H1 (cell line): Measurements from ENCODE around the gene CPLX1.
"Not testable (repeated sequence)": the region's sequence is repeated elsewhere in the genome, so short reads cannot be mapped to it uniquely, and the experiment has no call there.

Source experiments
- EZH2 ChIP-seq: fragments of 200-600 bp; sonication (generic); IDR thresholded peaks from 2 replicates; pipeline ENCODE4 v1.7.1; 2012; ENCODE audit warnings: low read depth, mild to moderate bottlenecking, moderate library complexity, low read length, inconsistent platforms; ENCODE audit not compliant: severe bottlenecking
- JUN ChIP-seq: IDR thresholded peaks from 2 replicates; pipeline ENCODE4 v1.6.1; 2011; ENCODE audit warnings: low read depth, mild to moderate bottlenecking, improper control_type of control experiment, low read length
- POLR2A ChIP-seq, 2 experiments: IDR thresholded peaks; 1 replicate in 1 of 2; 2 replicates in 1 of 2; pipeline ENCODE4 v1.6.1; 2011; ENCODE audit warnings: low read depth in 2 of 2, low read length in 2 of 2, mild to moderate bottlenecking in 2 of 2; ENCODE audit errors: control extremely low read depth in 1 of 2
- POLR2AphosphoS5 ChIP-seq: IDR thresholded peaks from 2 replicates; pipeline ENCODE4 v1.6.1; 2011; ENCODE audit warnings: low read depth, low read length
- RAD21 ChIP-seq, 2 experiments: IDR thresholded peaks in 1 of 2; conservative IDR thresholded peaks in 1 of 2; 2 replicates each; pipeline ENCODE4 v1.6.1; 2011; ENCODE audit warnings: low read depth in 2 of 2, low read length in 2 of 2, improper control_type of control experiment in 1 of 2, inconsistent platforms in 1 of 2, mild to moderate bottlenecking in 1 of 2, moderate library complexity in 1 of 2
- RXRA ChIP-seq: IDR thresholded peaks from 2 replicates; pipeline ENCODE4 v1.6.1; 2011; ENCODE audit warnings: low read depth, mild to moderate bottlenecking, low read length, moderate library complexity; ENCODE audit not compliant: insufficient read depth
- TAF1 ChIP-seq: IDR thresholded peaks from 2 replicates; pipeline ENCODE4 v1.6.1; 2011; ENCODE audit warnings: mild to moderate bottlenecking, low read depth, low read length
- TF ChIP-seq, protein P1 (sequence below), 3 experiments: IDR thresholded peaks; 1 replicate in 2 of 3; 2 replicates in 1 of 3; pipeline versions ENCODE4 v1.5.1 to v1.6.1; 2011; ENCODE audit warnings: low read length in 3 of 3, mild to moderate bottlenecking in 3 of 3, inconsistent platforms in 2 of 3, low read depth in 1 of 3, moderate library complexity in 1 of 3; ENCODE audit not compliant: insufficient read depth in 1 of 3; ENCODE audit errors: control extremely low read depth in 1 of 3
- TF ChIP-seq, protein P2 (sequence below): IDR thresholded peaks from 2 replicates; pipeline ENCODE4 v1.6.1; 2011; ENCODE audit warnings: low read length, improper control_type of control experiment

DNA sequence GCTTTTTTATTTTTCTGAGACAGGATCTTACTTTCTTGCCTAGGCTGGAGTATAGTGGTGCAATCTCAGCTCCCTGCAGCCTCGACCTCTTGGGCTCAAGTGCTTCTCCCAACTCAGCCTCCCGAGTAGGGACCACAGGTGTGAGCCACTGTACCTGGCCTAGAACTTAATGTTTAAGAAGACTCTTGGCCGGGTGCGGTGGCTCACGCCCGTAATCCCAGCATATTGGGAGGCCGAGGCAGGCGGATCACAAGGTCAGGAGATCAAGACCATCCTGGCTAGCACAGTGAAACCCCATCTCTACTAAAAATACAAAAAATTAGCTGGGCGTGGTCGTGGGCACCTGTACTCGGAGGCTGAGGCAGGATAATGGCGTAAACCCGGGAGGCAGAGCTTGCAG, 72.7 kb downstream of the CPLX1 start:
- TF ChIP-seq, protein P1, sequence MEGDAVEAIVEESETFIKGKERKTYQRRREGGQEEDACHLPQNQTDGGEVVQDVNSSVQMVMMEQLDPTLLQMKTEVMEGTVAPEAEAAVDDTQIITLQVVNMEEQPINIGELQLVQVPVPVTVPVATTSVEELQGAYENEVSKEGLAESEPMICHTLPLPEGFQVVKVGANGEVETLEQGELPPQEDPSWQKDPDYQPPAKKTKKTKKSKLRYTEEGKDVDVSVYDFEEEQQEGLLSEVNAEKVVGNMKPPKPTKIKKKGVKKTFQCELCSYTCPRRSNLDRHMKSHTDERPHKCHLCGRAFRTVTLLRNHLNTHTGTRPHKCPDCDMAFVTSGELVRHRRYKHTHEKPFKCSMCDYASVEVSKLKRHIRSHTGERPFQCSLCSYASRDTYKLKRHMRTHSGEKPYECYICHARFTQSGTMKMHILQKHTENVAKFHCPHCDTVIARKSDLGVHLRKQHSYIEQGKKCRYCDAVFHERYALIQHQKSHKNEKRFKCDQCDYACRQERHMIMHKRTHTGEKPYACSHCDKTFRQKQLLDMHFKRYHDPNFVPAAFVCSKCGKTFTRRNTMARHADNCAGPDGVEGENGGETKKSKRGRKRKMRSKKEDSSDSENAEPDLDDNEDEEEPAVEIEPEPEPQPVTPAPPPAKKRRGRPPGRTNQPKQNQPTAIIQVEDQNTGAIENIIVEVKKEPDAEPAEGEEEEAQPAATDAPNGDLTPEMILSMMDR (IDR thresholded peaks at IDR 0.05; ENCODE audit: control extremely low read depth in 1 of 3, insufficient read depth in 1 of 3, low read depth in 1 of 3, low read length in 3 of 3), result not testable (repeated sequence)
- not testable (repeated sequence) for TF ChIP-seq RXRA; RAD21 (IDR thresholded peaks at IDR 0.05 in 1 of 2, conservative IDR thresholded peaks at IDR 0.05 in 1 of 2; ENCODE audit: low read depth in 2 of 2, low read length in 2 of 2); TAF1; POLR2AphosphoS5; EZH2; JUN; POLR2A (IDR thresholded peaks at IDR 0.05; ENCODE audit: control extremely low read depth in 1 of 2, low read depth in 2 of 2, low read length in 2 of 2)
- TF ChIP-seq, protein P2, sequence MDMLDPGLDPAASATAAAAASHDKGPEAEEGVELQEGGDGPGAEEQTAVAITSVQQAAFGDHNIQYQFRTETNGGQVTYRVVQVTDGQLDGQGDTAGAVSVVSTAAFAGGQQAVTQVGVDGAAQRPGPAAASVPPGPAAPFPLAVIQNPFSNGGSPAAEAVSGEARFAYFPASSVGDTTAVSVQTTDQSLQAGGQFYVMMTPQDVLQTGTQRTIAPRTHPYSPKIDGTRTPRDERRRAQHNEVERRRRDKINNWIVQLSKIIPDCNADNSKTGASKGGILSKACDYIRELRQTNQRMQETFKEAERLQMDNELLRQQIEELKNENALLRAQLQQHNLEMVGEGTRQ, result not testable (repeated sequence)
